ENCODE measurements around the gene OR5P2. TPM values are rescaled to one million over a fixed set of nuclear protein-coding genes. Genes with fewer than 3 reads are reported as not detected.
"Not testable (repeated sequence)": the region's sequence is repeated elsewhere in the genome, so short reads cannot be mapped to it uniquely, and the experiment has no call there.

Gene OR5P2
- total RNA-seq, 1 experiment from 2014 or later: not detected

DNA sequence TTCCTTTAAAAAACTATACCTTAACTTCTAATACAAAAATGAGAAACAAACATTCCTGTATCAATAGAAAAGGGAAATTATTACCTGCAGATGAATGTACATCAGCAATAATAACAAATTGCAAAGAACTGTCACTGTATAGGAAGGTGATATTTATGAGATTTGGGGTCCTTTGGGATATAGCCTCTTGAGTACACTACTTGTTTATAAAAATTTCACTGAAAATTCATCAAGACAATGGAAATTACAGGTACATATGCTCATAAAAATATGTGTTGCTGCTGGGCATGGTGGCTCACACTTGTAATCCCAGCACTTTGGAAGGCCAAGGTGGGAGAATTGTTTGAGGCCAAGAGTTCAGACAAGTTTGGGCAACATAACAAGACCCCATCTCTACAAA is 34.0 kb upstream of the OR5P2 start, which contains the start of gene OR5P3:
Gene OR5P3 (minus strand): TSS at position 101 of the 400 bp plus-strand sequence.
- Histone ChIP-seq H3K4me3 (ENCODE audit: low read depth in 2 of 2, low read length in 2 of 2) (no peak within 1 kb of the TSS), H3K36me3 (ENCODE audit: control insufficient read depth, insufficient read depth, low read length) (no peaks in the 10 kb centered on the region), H3K4me1 (ENCODE audit: control insufficient read depth, insufficient read depth, low read length) (no peaks in the 10 kb centered on the region), H3K27ac (ENCODE audit: low read length) (no peak within 1 kb of the TSS), H3K9me3 (ENCODE audit: control insufficient read depth, insufficient read depth, low read depth, low read length) (no peaks in the 10 kb centered on the region), H3K27me3 (ENCODE audit: control insufficient read depth, insufficient read depth, low read length) (no peaks in the 10 kb centered on the region)
- intact Hi-C loops (cut with micrococcal nuclease; ENCODE audit: unreplicated experiment) (no loop called here), in situ Hi-C loops (cut with HindIII; ENCODE audit: low pct_unique_long_range_greater_than_20kb, low sequenced_read_pairs) (no loop called here)
- TF ChIP-seq SIN3A (IDR thresholded peaks at IDR 0.05; ENCODE audit: borderline replicate concordance, insufficient read depth, low read depth, low read length) (no peak), REST (IDR thresholded peaks at IDR 0.05; ENCODE audit: insufficient read depth in 1 of 2, low read depth in 2 of 2, low read length in 1 of 2) (no peak), CTCF (IDR thresholded peaks at IDR 0.05) (no peak), TCF7L2 (IDR thresholded peaks at IDR 0.05; ENCODE audit: low read depth, low read length) (no peak), POLR2AphosphoS5 (IDR thresholded peaks at IDR 0.05; ENCODE audit: low read depth, low read length) (no peak)
- no peak for ATAC-seq
- CTCF ChIA-PET: no interaction called here
- POLR2A ChIA-PET: no interaction called here
- DNase-seq (ENCODE audit: low read depth, low spot score): no peak
- no TSS peak for BruUV-seq (replicated peaks)

- ATAC-seq: no peak
- H3K4me1 ChIP-seq (ENCODE audit: control insufficient read depth, insufficient read depth, low read length): no peaks in the 10 kb centered on the region
- ChIA-PET POLR2A (no interaction called here), CTCF (no interaction called here)
- H3K27me3 ChIP-seq (ENCODE audit: control insufficient read depth, insufficient read depth, low read length): no peaks in the 10 kb centered on the region
- no peaks in the 10 kb centered on the region for H3K9me3 ChIP-seq (ENCODE audit: control insufficient read depth, insufficient read depth, low read depth, low read length)
- TF ChIP-seq TCF7L2 (IDR thresholded peaks at IDR 0.05; ENCODE audit: low read depth, low read length): no peak
- no peak for TF ChIP-seq SIN3A (IDR thresholded peaks at IDR 0.05; ENCODE audit: borderline replicate concordance, insufficient read depth, low read depth, low read length)
- no peak for TF ChIP-seq POLR2AphosphoS5 (IDR thresholded peaks at IDR 0.05; ENCODE audit: low read depth, low read length)
- no peak for TF ChIP-seq REST (IDR thresholded peaks at IDR 0.05; ENCODE audit: insufficient read depth in 1 of 2, low read depth in 2 of 2, low read length in 1 of 2)
- TF ChIP-seq CTCF (IDR thresholded peaks at IDR 0.05): no peak
- intact Hi-C loops (cut with micrococcal nuclease; ENCODE audit: unreplicated experiment) (no loop called here), in situ Hi-C loops (cut with HindIII; ENCODE audit: low pct_unique_long_range_greater_than_20kb, low sequenced_read_pairs) (no loop called here)
- H3K4me3 ChIP-seq (ENCODE audit: low read depth in 2 of 2, low read length in 2 of 2): no peak overlapping the region
- no peak for DNase-seq (ENCODE audit: low read depth, low spot score)
- no peak overlapping the region for H3K27ac ChIP-seq (ENCODE audit: low read length)
- no TSS peak for BruUV-seq (replicated peaks)
- H3K36me3 ChIP-seq (ENCODE audit: control insufficient read depth, insufficient read depth, low read length): no peaks in the 10 kb centered on the region
Measured at GRCh38 chr11:7826324-7826723, 29.6 kb upstream of the OR5P2 start.

DNA sequence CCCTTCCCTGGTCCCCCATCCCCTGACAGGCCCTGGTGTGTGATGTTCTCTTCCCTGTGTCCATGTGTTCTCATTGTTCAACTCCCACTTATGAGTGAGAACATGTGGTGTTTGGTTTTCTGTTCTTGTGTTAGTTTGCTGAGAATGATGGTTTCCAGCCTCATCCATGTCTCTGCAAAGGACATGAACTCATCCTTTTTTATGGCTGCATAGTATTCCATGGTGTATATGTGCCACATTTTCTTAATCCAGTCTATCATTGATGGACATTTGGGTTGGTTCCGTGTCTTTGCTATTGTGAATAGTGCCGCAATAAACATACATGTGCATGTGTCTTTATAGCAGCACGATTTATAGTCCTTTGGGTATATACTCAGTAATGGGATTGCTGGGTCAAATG is 23.7 kb upstream of the OR5P2 start:
- ATAC-seq; BruUV-seq (replicated peaks); in situ Hi-C loops (cut with HindIII; ENCODE audit: low pct_unique_long_range_greater_than_20kb, low sequenced_read_pairs); H3K36me3 ChIP-seq (ENCODE audit: control insufficient read depth, insufficient read depth, low read length); DNase-seq (ENCODE audit: low read depth, low spot score); H3K9me3 ChIP-seq (ENCODE audit: control insufficient read depth, insufficient read depth, low read depth, low read length); POLR2A ChIA-PET; intact Hi-C loops (cut with micrococcal nuclease; ENCODE audit: unreplicated experiment); CTCF ChIA-PET; H3K27ac ChIP-seq (ENCODE audit: low read length); H3K4me3 ChIP-seq (ENCODE audit: low read depth in 2 of 2, low read length in 2 of 2); H3K27me3 ChIP-seq (ENCODE audit: control insufficient read depth, insufficient read depth, low read length); H3K4me1 ChIP-seq (ENCODE audit: control insufficient read depth, insufficient read depth, low read length): not testable (repeated sequence)

DNA sequence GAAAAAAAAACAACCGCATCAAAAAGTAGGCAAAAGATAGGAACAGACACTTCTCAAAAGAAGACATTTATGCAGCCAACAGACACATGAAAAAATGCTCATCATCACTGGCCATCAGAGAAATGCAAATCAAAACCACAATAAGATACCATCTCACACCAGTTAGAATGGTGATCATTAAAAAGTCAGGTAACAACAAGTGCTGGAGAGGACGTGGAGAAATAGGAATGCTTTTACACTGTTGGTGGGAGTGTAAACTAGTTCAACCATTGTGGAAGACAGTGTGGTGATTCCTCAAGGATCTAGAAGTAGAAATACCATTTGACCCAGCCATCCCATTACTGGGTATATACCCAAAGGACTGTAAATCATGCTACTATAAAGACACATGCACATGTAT is 18.2 kb upstream of the OR5P2 start:
- POLR2A ChIA-PET; H3K9me3 ChIP-seq (ENCODE audit: control insufficient read depth, insufficient read depth, low read depth, low read length); H3K4me3 ChIP-seq (ENCODE audit: low read depth in 2 of 2, low read length in 2 of 2); H3K4me1 ChIP-seq (ENCODE audit: control insufficient read depth, insufficient read depth, low read length); ATAC-seq; in situ Hi-C loops (cut with HindIII; ENCODE audit: low pct_unique_long_range_greater_than_20kb, low sequenced_read_pairs); H3K36me3 ChIP-seq (ENCODE audit: control insufficient read depth, insufficient read depth, low read length); CTCF ChIA-PET; H3K27ac ChIP-seq (ENCODE audit: low read length); BruUV-seq (replicated peaks); H3K27me3 ChIP-seq (ENCODE audit: control insufficient read depth, insufficient read depth, low read length); intact Hi-C loops (cut with micrococcal nuclease; ENCODE audit: unreplicated experiment); DNase-seq (ENCODE audit: low read depth, low spot score): not testable (repeated sequence)

Data from Panc1 (cell line).